ENCODE data around the gene NXF3.

GRCh38 chrX:103061486-103061885 lies 31.5 kb downstream of the NXF3 start:
- TF ChIP-seq CTCF (IDR thresholded peaks at IDR 0.05; ENCODE audit: insufficient read depth, low read depth, low read length) (no peak), EZH2 (IDR thresholded peaks at IDR 0.05; ENCODE audit: insufficient read depth, low read length) (no peak)

All from astrocyte (in vitro differentiated cells and primary cell).